Spleen (tissue), 7 donors: ENCODE measurements around the gene ROBO1.

Experiments used
- POLR2A ChIP-seq, 3 donors: fragments of 450-650 bp; IDR thresholded peaks; one replicate each; pipeline ENCODE4 v1.5.1; 2017; ENCODE audit warnings: antibody characterized with exemption in 3 of 3, mild to moderate bottlenecking in 1 of 3
- POLR2AphosphoS5 ChIP-seq, 3 donors: sonication (generic); formaldehyde crosslinking; IDR thresholded peaks; one replicate each; pipeline ENCODE4 v1.5.1; 2017; ENCODE audit warnings: antibody characterized with exemption in 3 of 3
- TF ChIP-seq, protein P1 (sequence below), 11 experiments: fragments of 200-600 bp in 7 of 11; fragments of 450-650 bp in 4 of 11; sonication (generic) in 4 of 11; IDR thresholded peaks in 8 of 11; conservative IDR thresholded peaks in 3 of 11; 1 replicate in 7 of 11; 2 replicates in 4 of 11; pipeline versions ENCODE4 v1.4.0 to v1.8.0; 2016 to 2021; ENCODE audit warnings: antibody characterized with exemption in 11 of 11, inconsistent platforms in 4 of 11, mild to moderate bottlenecking in 1 of 11
- donor health status: DM: no; HTN: no; CAD: no; lungs with moderate emphysema.
- donor health status: DM: no; HTN: no; CAD: no.
- donor health status: DM: no; HTN: no; CAD: no.

DNA sequence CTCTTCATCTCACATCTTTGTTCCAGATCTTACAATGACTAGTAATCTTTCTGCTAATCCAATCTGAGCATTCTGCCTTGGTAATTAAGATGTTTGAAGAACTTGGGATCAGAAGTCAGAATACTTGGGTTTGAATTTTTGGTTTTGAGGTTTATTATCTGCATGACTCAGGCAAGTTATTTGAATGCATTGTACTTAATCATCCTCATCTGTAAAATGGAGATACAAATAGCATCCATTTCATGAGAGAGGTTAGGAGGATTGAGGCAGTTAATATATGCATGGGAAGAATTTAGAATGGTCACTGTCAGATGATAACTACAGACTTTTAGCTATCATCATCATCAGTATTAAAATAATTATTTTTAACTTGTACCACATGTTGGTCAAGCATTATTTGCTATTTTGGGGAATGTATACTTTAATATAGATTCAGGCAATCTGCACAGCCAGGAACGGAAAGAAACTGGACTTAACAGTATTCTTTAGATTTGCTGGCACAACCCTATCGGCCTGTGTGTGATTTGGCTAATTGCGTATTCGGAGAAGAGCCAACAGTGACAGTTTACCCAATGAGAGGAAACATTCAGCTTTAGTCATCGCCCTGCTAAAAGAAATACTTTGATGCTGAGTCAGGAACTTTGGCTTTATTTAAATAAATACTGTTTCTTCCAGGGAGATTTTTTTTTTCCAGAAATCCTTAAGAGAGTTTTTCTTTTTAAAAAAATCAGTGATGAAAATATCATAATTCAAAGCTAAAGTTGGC is 600.0 kb downstream of the ROBO1 start:
- TF ChIP-seq, protein P1, sequence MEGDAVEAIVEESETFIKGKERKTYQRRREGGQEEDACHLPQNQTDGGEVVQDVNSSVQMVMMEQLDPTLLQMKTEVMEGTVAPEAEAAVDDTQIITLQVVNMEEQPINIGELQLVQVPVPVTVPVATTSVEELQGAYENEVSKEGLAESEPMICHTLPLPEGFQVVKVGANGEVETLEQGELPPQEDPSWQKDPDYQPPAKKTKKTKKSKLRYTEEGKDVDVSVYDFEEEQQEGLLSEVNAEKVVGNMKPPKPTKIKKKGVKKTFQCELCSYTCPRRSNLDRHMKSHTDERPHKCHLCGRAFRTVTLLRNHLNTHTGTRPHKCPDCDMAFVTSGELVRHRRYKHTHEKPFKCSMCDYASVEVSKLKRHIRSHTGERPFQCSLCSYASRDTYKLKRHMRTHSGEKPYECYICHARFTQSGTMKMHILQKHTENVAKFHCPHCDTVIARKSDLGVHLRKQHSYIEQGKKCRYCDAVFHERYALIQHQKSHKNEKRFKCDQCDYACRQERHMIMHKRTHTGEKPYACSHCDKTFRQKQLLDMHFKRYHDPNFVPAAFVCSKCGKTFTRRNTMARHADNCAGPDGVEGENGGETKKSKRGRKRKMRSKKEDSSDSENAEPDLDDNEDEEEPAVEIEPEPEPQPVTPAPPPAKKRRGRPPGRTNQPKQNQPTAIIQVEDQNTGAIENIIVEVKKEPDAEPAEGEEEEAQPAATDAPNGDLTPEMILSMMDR (IDR thresholded peaks at IDR 0.05 in 8 of 11, conservative IDR thresholded peaks at IDR 0.05 in 3 of 11): no peak
- no peak for TF ChIP-seq POLR2AphosphoS5 (IDR thresholded peaks at IDR 0.05)
- no peak for TF ChIP-seq POLR2A (IDR thresholded peaks at IDR 0.05)
